Upper lobe of right lung (tissue), 1 donor: ENCODE measurements around the gene AANAT. TPM values are rescaled to one million over a fixed set of nuclear protein-coding genes. Genes with fewer than 3 reads are reported as not detected.

Experiments used
- ATAC-seq: fragments of 200-7000 bp; cut with Tn5 transposase; one replicate; pipeline ENCODE4 v1.9.1; 2020; ENCODE audit warnings: mild to moderate bottlenecking, moderate library complexity
- DNase-seq: peaks from one replicate; pipeline ENCODE4 v3.0.0-alpha.2; 2020
- H3K27ac ChIP-seq: fragments of 200-600 bp; one replicate; pipeline ENCODE4 v1.8.0; 2022
- H3K27me3 ChIP-seq: fragments of 200-600 bp; one replicate; pipeline ENCODE4 v1.8.0; 2022; ENCODE audit warnings: mild to moderate bottlenecking
- H3K36me3 ChIP-seq: fragments of 200-600 bp; one replicate; pipeline ENCODE4 v1.8.0; 2022
- H3K4me1 ChIP-seq: fragments of 200-600 bp; one replicate; pipeline ENCODE4 v1.8.0; 2022
- H3K4me3 ChIP-seq: fragments of 200-600 bp; one replicate; pipeline ENCODE4 v1.8.0; 2022; ENCODE audit warnings: mild to moderate bottlenecking
- H3K9me3 ChIP-seq: fragments of 200-600 bp; one replicate; pipeline ENCODE4 v1.8.0; 2022
- CTCF ChIP-seq: fragments of 200-600 bp; IDR thresholded peaks from one replicate; pipeline ENCODE4 v1.8.0; 2022; ENCODE audit warnings: antibody characterized with exemption
- intact Hi-C: fragments of 100-400 bp; cut with DNase I; formaldehyde crosslinking; loops from one replicate; pipeline ENCODE4 v1.11.0; 2022
- total RNA-seq: library from RNA; stranded (reverse); fragmentation: NEBNext Ultra II Directional; extraction: Animal tissue kit (Norgen Biotek cat#: 25700); gene quantifications from one replicate; pipeline ENCODE4 v1.2.1, GENCODE V29; 2021
- donor health status: DM: no; HTN: yes; CAD: no; lungs with severe emphysema.

Gene AANAT
- total RNA-seq, 1 donor from 2014 or later: not detected

- peaks cover 29% of the 10 kb centered on the region for H3K4me1 ChIP-seq
- ATAC-seq (no peak), DNase-seq (no peak)
- H3K36me3 ChIP-seq: no peaks in the 10 kb centered on the region
- H3K27ac ChIP-seq: no peak overlapping the region
- peak overlapping the region; percentile 91 for H3K4me3 ChIP-seq
- intact Hi-C loops: loop anchor here (10.0 kb wide), 1 partner anchor 47 kb away; no protein-coding TSS in a partner anchor
- no peaks in the 10 kb centered on the region for H3K27me3 ChIP-seq
- no peak for TF ChIP-seq CTCF
- no peaks in the 10 kb centered on the region for H3K9me3 ChIP-seq
Observed at GRCh38 chr17:76451506-76451905, 15.9 kb upstream of the AANAT start.

GRCh38 chr17:76452127-76452659, 15.2 kb upstream of the AANAT start:
- Histone ChIP-seq H3K4me1 (peaks cover 22% of the 10 kb centered on the region), H3K27ac (no peak overlapping the region), H3K36me3 (no peaks in the 10 kb centered on the region), H3K9me3 (no peaks in the 10 kb centered on the region), H3K27me3 (no peaks in the 10 kb centered on the region), H3K4me3 (peak overlapping the region; percentile 91)
- no peak for TF ChIP-seq CTCF
- ATAC-seq (peak; percentile 67), DNase-seq (no peak)
- intact Hi-C loops: loop anchor here (10.0 kb wide), 1 partner anchor 47 kb away; no protein-coding TSS in a partner anchor

- peak within 1 kb of the TSS; percentile 78 for H3K27ac ChIP-seq
Observed at GRCh38 chr17:76452660-76453430, 14.6 kb upstream of the AANAT start, which contains the start of gene UBE2O. TSS of gene UBE2O (minus strand) at chr17:76453152. CDS start at chr17:76453141, 11 bp downstream.

GRCh38 chr17:76453431-76453743, 14.0 kb upstream of the AANAT start:
- TF ChIP-seq CTCF: no peak
- no peaks in the 10 kb centered on the region for H3K27me3 ChIP-seq
- H3K4me1 ChIP-seq: peaks cover 16% of the 10 kb centered on the region
- H3K27ac ChIP-seq: no peak overlapping the region
- intact Hi-C loops: loop anchor here (10.0 kb wide), 1 partner anchor 49 kb away; no protein-coding TSS in a partner anchor
- H3K9me3 ChIP-seq: no peaks in the 10 kb centered on the region
- DNase-seq: no peak
- H3K4me3 ChIP-seq: peak overlapping the region; percentile 91
- H3K36me3 ChIP-seq: no peaks in the 10 kb centered on the region
- no peak for ATAC-seq

More at GRCh38 chr17:76452660-76453430, 14.6 kb upstream of the AANAT start, which contains the start of gene UBE2O:
- peaks cover 16% of the 10 kb centered on the region for H3K4me1 ChIP-seq
- peak within 1 kb of the TSS; percentile 91 for H3K4me3 ChIP-seq
- DNase-seq: peak; percentile 95
- no peaks in the 10 kb centered on the region for H3K9me3 ChIP-seq
- peak; percentile 49 for TF ChIP-seq CTCF
- H3K36me3 ChIP-seq: no peaks in the 10 kb centered on the region
- H3K27me3 ChIP-seq: no peaks in the 10 kb centered on the region
- intact Hi-C loops: loop anchor here (10.0 kb wide), 1 partner anchor 48 kb away; no protein-coding TSS in a partner anchor
- ATAC-seq: peak; percentile 99

GRCh38 chr17:76458580-76459490, 8.6 kb upstream of the AANAT start:
- DNase-seq (peak; percentile 77), ATAC-seq (peak; percentile 81)
- no peaks in the 10 kb centered on the region for H3K9me3 ChIP-seq
- no peaks in the 10 kb centered on the region for H3K27me3 ChIP-seq
- intact Hi-C loops: loop anchor here (10.0 kb wide), 1 partner anchor 54 kb away; no protein-coding TSS in a partner anchor
- no peaks in the 10 kb centered on the region for H3K4me1 ChIP-seq
- H3K27ac ChIP-seq: no peak overlapping the region
- no peaks in the 10 kb centered on the region for H3K36me3 ChIP-seq
- H3K4me3 ChIP-seq: no peak overlapping the region
- peak; percentile 35 for TF ChIP-seq CTCF
